Activated gamma-delta T cell (primary cell): ENCODE measurements around the gene KCTD18.

Experiments used
- DNase-seq: peaks from one replicate; lab custom pipeline; 2025; lab: John Stamatoyannopoulos, UW

The KCTD18 gene

DNA sequence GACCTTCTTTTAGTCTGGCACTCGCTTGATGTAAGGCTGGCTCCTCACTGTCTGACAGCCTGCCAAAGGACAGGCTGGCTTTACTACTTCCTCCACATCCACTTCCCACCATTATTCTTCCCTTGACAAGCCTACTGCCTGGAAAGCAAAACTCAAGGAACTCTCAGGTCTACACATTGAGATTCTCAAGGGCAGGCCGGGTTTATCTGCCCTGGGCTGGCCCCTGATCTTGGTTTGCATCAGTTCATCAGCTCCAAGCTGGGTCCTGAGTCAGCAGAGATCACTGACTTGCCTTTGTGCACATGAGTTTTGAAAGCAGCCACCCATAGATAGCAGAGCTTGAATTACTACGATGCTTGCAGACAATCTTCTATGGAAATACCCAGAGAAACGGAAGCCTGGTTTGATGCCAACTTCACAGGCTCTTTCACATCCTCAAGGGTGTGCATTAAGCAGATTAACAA, 53.9 kb downstream of the KCTD18 start:
- DNase-seq = no peak

DNA sequence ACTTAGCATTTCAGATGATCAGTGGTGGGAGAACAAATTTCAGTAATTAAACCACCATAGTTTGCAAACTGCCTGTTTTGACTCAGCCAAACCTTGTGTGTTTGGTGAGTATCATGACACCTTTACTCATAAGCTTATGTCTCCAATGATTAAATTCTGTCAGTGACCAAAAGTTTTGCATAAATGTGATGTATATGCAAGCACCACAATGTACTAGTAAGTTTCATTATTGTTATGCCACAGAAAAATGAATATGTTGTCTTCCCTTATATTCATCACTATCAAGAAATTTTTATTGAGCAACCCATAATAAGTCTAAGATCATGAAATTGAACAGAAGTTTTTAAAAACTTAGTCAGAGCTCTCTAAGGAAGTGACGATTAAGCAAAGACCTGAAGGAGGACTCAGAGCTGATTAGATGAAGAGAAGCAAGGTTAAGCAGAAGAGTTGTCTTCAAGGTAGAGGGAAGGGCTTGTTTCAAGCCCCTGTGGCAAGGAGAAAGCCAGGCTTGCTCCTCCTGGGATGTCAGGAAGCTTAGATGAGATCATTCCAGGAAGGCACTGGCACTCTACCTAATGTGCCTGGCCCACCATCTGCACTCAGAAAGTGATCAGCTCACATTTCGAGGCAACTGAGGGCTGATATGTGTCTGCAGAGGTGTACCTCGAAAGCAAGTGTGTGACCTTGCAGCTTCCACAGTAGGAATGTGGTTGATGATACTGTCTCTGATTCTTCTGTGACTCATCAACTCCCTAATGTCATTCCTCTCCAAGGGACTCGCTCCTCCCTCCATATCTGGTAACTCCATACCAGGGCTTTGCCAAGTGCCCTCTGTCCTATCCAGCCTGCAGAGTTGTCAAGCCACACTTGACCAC, 54.7 kb downstream of the KCTD18 start:
- DNase-seq = no peak

DNA sequence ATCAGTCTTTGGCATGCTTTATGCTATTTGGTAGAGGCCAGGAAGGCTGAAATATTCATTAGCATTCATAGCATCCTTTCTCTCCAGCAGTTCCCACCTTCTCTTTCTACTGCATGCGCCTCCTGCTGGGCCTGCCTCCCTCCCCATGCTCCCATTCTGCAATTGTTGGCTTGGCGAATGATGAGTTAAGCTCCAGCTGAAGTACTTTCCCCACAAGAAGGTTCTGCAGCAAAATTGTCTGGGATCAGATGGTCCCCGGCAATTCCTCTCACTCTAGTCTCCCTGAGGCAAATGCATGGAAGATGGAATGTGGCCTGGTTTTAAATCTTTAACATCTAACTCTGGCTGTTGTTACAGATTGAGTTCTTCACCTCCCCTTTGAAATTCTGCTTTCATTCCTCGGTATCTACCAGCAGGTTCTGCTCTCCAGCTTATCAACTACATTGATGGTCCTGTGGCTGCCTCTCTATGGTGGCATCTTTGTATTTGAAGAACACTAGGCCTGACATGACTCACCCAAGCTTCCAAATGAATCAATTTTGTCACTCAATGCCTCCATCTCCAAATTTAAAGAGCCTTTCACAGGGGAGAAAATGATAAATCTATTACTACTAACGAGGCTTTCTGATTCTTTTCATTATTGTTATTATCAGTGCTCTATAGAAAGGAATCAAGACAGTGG, 55.9 kb downstream of the KCTD18 start:
- no peak for DNase-seq

DNA sequence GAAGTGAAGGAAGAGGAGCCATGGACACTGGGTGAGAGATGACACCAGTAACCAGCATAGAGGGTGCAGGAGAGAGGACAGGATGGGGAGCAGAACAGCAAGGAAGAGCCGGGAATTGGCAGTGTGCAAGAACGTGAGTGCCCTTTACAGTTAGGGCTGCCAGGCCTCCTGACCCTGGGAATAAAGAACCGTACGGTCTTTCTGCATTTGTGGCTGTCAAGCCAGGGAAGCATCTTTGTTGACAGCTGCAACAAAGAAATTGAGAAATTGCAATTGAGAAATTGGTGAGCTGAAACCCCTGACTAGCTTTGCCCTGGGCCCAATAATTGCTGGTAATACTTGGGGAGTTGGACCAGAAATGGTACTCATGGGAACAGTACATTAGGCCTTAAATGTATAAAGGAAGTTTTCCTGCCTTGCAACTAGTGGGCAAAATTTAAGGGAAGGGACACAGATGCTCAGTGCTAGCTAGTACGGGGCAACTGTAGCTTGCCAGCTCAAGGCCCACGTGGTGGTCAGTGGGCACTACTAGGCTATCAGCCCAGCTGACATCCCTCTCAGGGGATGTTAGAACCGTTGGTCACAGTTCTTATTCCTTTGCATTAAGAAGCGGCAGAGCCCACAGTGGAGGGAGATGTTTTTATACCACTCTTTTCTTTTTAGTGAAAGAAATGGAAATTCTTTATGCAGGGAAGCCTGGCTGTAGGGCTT, 56.6 kb downstream of the KCTD18 start:
- no peak for DNase-seq

DNA sequence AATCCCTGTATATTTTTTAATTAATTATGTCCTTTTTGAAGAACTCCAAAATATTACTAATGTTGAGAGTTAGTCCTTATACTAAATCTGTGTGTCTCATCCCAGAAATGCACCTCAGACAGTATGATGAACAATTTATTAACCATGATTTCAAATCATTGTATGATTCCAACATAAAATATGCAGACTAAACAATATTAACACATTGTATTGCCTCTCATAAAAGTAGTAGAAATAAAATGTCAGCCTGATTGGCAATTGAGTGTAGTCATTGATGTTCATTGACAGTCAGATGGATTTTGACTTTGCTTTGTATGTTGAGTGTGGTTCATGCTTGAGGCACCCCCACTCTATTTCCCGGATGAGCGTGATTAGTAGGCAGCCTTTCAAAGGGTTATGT, 57.5 kb downstream of the KCTD18 start:
- no peak for DNase-seq

DNA sequence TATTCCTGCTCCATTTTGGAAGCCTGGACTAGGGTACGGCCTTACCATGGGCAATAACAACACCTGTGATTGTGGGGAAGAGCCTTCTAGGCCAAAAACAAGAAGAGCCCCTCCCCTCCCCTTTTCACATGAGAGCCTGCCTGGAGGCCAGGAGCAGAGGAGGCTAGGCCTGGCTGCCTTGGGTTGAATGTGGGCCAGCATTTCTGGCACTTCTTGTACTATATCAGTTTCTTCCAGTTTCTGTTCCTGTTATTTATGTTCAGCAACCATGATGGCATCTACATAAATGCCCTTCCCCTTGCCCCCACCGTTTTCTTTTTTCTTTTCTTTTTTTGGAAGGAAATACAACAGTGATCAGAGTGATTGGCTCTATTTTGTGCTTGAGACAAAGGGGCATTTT, 58.4 kb downstream of the KCTD18 start:
- no peak for DNase-seq

DNA sequence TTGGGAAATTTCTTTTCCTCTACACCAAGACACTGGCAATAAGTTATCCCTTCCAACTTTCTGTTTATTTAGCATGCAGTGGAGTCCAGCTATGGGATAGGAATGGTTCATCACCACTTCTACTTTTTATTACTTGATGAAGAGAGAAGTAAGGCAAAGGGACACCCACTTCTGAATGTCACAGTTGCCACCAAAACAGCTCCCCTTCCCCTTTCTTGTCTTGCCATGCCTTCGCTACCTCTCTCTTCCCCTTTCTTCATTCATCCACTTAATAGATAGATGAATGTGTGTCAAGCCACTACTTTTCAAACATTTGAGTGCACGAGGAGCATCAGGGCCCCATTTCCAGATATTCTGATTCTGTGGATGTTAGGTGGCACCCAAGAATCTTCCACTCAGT, 59.6 kb downstream of the KCTD18 start:
- DNase-seq = no peak

DNA sequence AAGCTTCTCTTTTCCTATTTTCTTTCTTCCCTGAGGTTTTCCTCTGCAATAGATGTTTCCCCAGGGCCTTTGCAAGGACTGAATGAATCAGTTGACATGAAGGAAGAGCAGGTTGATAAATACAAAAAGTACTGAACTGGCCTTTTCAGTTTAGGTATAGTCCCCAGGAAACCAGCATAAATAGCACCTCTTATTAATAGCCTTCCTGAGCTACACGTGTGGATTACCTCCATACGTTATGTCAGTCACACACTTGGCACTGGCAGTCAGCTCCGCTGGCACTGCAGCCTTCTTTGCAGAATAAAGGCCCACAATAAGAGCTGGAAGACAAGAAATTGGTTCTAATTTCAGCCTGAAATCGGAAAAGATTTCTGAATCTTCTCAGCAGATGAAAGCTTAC, 60.7 kb downstream of the KCTD18 start:
- no peak for DNase-seq

DNA sequence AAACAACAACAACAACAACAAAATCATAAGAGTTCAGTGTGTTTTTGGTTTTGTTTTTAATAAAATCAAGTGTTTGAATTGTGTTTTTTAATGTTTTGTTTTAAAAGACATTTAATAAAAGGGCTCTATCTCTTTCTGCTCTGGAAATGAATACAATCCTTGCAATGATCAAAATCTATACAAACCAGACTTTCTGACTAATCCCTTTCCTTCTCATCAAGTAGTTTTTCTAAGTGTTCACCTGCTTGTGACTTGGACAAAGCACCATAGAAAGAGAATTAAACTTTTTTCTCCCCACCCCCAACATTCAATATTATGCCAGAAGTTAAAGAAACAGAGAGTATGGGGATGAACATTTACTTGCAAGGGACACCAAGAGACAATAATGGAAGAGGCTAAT, 61.4 kb downstream of the KCTD18 start:
- no peak for DNase-seq

DNA sequence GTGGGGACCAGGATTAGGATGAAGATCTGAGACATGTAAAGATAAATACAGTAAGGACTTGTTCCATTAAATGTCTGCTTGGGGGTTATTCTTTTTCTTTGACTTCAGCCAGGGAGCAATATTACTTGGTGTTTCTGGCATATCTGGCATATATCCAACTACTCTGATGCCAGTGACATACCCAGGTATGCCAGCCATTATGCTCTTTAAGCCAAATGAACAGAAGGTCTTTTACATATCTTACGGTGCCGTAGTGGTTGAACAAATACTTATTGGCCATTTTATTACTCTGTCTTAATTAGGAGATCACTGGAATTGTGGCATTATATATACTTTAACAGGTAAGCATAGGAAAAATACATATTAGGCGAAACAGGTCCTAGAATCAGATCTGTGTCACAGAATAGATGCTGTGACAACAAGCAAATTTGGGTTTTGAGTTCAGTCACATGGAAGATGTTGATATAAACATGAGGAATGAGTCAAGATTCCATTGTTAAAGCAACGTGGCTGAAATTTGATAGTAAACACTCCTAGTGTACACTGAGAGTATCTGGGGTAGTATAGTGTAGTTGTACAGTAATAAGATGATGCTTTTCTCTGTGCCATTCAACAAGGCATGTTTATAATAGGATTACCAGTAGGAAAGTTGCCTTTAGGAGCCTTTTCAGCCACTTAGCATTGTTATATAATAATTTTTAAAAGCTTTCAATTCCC, 62.6 kb downstream of the KCTD18 start:
- DNase-seq = no peak

DNA sequence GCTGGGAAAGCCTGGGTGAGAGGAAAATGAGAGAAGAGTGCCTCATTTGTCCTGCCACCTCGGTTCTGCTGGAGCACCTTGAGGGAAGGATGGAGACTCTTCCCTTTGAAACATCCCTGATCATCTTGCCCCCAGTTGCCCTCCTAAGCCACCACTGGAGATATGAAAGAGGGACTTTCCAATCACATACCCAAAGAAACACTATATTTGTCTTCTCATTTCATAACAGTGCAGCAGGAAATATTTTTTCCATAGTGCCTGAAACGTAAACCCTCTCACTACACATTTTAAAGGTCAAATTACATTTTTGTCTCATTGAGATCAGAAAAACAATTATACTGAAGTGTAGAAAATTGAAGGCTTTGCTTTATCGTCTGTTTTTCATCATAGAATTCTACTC, 63.3 kb downstream of the KCTD18 start:
- no peak for DNase-seq

DNA sequence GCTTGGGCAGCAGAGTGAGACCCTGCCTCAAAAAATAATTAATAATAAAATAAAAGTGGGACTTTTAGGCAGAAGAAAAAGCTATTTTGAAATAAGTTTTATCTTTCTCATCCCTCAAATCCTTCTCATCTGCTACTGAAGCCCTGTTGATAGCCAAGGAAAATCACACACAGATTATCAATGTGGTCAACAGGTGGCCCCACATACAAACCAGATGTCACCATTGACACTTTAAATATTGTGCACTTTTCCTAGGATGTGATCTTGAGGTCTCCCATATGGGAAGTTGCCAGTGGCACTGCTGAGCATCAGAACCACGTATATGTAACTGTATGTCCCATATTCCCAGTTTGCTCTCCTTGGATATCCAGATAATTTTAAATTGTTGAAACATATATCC, 64.6 kb downstream of the KCTD18 start:
- DNase-seq = no peak

DNA sequence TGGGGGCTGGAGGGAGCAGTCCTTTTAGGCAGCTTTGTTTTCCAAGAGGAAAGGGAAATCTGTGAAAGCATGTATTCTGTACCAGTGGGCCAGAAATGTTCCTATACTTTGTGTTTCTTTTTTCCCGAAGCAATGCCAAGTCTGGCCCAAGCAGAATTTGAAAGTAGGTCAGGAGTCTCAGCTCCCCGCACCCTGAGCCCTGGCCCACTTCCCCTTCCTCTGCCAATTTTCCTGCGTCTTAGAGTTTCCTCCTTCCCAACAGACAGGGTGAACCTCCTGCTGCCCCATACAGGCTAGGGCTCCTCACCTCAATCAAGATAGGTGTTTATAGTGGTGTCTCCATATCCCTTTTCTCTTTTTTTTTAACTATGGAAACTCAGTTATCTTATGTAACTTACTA, 65.3 kb downstream of the KCTD18 start:
- no peak for DNase-seq

DNA sequence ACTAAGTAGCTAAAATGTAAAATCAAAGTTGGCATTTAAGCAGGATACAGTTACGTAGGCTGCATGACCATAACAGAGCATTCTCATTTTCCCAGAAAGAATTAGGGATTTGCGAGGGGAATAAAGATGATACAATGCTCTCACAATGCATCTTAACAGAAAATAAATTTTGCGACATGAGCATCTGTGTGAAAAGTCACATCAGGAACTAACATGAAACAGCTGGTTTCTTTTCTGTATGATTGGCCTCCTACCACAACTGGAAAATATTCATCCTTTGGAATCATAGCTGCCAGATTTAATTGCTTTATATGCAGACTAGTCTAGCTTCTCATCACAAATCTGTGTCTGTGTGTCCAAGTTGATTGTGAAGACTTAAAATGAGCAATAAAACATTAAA, 66.0 kb downstream of the KCTD18 start:
- no peak for DNase-seq

DNA sequence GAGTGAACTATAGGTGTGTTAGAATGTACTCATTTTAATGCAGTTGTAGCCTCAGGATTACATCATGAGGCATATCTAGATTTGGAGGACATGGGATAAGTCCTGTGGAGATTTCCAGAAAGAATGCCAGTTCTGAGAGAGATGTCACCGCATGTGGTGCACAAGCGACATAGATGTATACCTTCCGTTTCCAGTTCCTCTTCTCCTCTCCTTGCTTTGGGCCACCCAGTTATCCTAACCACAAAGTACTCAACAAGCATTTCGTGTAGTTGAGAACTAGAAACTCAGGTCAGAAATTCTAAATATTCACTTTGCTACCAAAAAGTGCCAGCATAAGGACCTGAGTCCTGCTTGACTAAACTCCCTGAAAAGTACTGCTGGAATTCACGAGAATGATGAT, 66.5 kb downstream of the KCTD18 start:
- no peak for DNase-seq

DNA sequence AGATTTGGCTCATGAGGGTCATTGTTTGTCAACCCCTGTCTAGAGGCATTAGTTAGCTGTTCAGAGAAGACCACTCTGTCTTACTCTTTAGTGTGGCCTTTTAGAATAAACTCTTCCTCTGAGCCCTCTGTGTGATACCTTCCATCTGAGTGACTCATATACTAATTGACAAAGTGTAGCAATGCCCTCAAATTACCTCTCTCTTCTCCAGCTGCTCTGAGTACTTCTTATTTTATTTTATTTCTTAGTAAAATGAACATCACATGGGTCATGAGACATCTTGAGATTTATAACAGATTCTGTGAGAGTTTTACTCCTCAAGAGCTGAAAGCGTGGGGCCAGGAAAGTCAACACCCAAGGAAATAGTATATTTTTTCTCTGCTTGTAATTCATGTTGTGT, 67.4 kb downstream of the KCTD18 start:
- DNase-seq = no peak

DNA sequence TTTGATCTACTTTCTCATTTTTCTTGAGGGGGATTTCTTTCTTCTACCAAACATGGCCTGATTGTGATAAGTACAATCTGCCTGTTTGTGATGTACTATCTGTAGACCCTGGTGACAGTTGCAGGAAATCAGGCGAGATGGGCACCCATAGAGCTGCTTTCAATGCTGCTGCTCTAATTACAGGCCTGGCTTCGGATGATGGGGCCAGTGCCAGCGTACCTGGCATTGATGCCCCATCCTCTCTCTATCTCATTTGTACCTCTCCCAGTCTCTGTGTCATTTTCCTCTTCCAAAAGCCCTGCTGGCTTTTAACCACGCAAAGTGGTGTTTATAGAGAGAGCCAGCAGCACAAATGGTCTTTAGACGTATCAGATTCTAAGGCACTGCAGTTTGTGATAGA, 69.9 kb downstream of the KCTD18 start:
- no peak for DNase-seq
